Measurements from ENCODE around the gene SDC1.

Gene SDC1

DNA sequence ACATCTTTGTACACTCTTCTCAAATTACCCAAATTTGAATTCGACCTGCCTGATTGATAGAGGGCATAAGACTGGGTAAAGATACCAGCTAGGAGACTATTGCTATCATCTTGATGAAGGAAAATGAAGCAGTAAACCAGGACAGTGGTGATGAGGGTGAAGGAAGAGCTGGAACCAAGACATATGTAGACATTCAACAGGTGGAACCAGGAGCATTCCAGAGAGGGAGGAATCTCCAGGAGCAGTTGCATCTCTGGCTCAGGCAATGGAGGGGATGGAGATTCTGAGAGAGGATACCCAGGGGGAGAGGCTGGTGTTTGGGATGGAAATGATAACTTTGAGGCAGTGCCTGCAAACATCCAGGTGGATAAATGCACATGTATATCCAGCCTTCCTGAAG is 41.6 kb downstream of the SDC1 start:
- DNase-seq (ENCODE audit: low read depth) = no peak

DNA sequence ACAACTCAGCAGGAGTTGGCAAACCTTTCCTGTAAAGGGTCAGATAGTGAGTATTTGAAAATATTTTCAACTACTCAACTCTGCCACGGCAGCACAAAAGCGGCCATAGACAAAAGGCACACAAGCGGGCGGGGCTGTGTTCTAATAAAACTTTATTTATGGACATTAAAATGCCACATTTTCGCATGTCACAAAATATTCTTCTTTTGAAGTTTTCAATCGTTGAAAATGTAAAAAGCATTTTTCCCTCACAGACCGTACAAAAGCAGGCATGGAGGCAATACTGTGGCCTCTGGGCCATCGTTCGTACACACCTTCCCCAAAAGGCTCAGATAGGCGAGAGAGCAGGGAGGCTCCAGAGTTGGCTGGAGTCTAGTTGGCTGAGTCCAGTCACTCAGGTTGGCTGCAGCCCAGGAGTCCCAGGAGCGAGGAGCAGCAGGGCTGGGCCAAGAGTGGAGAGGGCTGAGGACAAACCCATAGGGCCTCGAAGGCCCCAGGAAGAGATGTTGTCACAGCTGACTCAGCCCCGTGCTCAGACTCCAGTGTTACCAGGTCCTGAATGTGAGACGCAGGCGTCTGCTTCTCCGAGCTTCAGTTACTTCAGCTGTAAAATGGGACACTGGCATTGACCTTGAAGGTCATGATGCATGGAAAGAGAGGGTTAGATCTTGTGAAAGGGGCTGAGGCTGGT is 42.5 kb downstream of the SDC1 start:
- no peak for DNase-seq (ENCODE audit: low read depth)

DNA sequence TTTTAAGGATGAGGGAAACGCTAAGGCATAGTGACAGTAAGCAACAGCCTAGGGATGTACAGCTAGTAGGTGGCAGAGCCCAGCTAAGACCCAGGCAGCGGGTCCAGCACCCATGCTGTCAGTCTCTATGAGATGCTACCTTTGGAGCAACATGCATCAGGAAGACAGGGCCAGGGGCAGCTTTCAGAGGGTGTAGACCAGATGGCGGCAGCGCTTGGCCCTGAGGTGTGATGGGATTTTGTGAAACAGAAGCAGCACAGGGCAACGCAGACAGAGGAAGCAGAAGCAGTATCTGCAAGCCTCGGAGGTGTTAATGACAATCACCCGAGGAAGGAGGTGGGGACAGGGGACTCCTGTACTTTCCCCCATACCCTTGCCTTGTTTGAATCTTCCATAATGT is 43.2 kb downstream of the SDC1 start:
- DNase-seq (ENCODE audit: low read depth) = no peak

DNA sequence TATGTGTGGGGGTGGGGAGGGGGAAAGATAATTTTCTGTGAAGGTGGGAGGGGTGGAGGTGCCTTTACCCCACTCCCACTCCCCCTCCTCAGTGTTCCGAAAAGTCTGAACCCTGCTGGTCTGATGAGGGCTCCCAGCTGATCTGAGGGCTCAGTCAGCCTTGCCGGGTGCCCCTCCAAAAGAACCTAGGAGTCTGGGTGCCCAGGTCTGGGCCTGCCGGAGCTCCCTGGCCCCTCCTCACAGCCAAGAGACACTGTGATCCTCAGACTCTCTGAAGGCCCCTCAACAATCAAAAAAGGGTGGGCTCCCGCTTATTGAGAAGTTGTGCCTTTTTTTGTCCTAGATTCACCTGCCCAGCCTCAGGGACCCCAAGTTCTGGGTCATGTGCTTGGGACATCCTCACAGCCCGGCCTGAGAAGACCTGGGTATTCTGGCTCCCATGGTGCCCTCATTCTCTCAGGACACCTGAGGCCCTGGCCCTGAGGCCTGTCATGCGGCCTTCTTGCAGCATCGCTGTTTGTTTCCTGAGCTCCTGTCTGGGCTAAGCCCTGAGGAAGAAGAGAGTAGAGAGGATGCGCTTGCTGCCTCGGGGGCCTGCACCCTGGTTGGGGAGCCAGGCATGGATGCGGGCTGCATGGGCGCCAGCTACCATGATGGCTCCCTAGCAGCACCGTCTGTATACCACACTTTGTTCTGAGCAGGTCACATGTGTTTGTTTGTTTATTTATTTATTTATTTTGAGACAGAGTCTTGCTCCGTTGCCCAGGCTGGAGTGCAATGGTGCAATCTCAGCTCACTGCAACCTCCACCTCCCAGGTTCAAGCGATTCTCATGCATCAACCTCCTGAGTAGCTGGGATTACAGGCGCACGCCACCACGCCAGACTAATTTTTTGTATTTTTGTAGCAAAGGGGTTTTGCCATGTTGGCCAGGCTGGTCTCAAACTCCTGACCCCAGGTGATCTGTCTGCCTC is 44.0 kb downstream of the SDC1 start:
- DNase-seq (ENCODE audit: low read depth) = no peak

DNA sequence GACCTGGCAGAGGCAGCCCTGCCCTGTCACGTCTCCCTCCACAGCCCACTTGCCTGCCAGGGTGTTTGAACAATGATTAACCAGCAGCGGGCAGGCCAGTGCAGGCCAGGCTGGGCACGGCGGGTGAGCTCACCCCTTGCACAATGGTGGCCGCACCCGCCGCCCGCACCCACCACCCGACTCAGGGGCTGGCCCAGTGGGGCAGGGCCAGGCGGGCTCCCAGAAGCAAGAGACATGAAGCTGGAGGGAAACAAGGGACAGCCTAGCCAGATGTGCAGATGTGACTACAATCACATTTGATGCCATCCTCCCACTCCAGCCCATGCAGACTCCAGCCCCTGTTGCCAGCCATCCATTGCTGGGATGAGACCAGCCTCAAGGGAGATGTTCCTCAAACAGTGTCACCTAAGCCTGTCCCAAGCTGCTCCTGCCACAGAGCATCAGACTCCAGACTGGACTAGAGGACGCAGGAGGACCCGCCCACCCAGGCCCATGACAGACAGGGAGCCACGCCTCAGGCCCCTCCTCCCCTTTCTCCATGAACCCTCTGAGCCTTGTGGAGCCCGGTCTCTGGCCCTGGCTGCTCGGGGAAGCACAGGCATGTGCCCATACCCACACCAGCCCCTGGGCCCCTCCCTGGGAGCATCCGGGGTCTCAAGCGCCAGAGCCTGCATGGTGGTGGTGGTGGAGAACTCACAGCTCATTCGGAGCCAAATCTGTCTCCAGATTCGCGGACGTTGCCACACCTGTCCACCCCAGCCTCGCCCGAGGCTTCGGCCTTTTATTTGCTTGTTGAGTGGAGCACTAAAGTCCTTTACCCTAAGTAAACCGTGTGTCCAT is 45.0 kb downstream of the SDC1 start:
- DNase-seq (ENCODE audit: low read depth) = no peak

DNA sequence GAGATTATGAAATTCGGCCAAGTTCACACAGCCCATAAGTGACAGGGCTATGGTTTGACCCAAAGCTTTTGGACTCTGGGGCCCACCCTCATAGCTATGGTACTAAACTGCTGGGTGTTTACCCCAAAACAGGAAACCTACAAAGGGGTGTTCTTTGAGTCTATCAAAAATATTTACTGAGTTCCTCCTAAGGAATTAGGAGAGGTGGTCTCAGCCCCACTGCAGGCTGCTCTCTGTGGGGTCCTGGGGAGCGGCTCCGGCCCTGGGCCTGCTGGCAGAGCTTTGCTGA is 45.5 kb downstream of the SDC1 start:
- DNase-seq (ENCODE audit: low read depth) = no peak

DNA sequence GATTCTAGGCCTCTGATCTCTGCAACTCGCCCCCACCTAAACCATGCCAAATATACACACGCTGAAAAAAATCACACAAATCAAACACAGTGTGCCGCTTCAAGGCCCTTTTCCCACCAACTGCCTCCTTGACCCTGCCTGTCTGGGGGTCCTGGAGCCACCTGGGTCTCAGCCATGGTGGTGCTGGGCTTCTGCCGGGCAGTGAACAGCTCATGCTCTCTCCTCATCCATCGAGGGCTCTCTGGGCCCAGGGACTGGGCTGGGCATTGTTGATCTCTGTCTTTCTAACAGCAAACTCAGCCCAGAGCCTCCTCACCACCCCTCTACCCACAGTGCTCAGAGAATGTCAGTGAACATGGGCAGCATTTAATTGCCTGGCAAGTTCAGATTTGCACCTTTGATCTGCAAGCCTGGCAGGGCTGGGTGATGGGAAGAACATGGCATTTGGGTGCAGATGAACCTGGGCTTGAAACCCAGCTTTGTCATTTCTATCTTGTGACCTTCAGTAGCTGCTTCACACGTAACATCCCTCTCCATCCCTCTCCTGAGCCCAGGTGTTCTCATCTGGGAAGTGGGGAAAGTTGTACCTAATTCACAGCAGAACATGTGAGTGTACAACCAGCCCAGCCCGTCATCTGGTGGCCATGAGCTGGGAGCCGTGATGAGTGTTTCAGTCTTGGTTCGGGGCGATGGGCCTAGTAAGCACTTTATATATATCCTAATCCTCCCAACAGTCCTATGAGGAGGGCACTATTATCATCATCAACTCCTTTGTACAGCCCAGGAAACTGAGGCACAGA is 46.1 kb downstream of the SDC1 start:
- no peak for DNase-seq (ENCODE audit: low read depth)

DNA sequence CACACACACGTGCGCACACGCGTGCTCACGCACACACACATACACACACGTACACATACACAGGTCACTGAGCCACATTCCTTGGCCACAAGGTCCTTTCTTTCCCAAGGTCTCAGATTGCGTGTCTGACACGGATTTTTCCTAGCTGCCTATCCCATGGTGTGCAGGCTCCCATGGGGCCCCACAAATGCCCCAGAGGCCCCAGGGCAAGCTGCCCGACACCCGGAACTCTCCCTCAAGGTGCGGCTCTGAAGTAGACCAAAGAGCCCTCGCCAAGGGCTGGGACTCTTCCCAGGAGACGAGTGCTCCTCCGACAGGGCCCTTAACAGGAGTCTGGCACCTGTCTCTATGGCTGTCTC is 46.7 kb downstream of the SDC1 start:
- no peak for DNase-seq (ENCODE audit: low read depth)

DNA sequence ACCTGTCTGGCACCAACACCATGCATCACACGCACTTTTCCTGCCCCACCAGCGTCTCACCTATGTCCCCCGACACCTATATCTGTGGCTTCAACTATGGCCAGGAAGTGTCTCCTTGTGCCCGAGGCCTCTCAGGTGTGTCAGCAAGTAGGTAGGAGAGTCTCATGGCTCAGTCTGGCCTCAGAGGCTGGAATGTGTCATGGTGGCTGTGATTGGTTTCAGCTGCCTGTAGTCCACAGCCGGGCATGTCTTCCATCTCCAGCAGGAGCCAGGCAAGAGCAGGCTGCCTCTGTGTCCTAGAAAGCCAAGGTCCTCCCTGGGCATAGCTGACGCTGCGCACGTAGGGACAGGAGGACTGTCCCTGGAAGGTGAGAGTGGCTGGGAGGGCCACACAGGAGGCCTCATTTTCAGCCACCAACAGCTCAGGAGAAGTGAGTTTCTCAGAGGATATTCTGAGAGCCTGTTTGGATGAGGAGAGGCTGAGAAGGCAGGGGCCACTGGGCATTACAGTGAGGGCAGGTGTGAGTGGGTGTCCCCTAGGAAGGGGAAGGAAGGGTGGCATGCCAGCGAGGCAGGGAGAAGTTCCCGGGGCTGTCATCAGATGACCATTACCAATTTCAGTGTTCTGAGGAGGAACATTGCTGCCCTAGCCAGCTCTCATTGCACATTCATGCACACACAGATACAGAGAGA is 47.2 kb downstream of the SDC1 start:
- DNase-seq (ENCODE audit: low read depth) = no peak

DNA sequence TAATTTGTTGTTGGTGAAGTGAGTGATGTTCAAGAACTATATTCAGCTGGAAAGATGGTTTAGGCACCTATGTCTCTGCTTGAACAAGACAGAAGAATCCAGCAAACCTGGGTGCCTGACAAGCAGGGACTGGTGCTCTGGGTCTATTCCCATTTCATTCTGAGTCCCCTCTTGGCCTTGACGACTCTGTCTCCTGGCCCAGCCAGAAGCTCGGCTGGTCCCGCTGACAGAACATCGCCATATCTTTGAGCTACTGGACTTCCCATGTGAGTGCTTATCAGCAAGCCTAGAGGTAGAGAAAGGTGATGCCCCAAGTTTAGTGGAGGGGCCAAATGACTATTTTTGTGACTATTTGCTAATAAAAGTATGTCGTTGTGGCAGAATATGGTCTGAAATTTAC is 48.2 kb downstream of the SDC1 start:
- no peak for DNase-seq (ENCODE audit: low read depth)

DNA sequence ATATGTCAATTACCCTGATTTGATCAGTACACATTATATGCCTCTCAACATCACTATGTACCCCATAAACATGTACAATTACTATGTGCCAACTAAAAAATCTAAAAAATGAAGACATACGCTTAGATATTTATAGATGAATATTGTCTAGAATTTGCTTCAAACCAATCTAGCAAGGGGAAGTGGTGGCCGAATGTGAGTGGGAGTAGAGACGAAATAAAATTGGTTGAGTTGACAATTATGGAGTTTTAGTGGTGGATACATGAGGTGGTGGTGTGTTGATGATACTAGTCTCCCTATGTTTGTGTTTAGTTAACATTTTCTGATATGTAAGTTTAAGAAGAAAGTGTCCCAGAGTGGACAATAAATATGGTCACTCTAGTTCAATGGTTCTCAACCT is 49.0 kb downstream of the SDC1 start:
- no peak for DNase-seq (ENCODE audit: low read depth)

DNA sequence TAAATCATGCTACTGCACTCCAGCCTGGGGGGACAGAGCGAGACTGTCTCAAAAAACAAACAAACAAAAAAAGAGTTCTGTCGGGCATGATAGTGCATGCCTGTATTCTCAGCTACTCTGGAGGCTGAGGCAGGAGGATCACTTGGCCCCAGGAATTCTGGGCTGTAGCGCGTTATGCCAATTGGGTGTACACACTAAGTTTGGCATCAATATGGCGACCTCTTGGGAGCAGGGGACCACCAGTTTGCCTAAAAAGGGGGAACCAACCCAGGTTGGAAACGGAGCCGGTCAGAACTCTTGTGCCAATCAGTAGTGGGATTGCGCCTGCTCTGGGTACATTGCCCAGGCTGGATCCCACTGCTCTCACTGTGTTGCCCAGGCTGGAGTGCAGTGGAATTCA is 49.7 kb downstream of the SDC1 start:
- DNase-seq (ENCODE audit: low read depth) = no peak

DNA sequence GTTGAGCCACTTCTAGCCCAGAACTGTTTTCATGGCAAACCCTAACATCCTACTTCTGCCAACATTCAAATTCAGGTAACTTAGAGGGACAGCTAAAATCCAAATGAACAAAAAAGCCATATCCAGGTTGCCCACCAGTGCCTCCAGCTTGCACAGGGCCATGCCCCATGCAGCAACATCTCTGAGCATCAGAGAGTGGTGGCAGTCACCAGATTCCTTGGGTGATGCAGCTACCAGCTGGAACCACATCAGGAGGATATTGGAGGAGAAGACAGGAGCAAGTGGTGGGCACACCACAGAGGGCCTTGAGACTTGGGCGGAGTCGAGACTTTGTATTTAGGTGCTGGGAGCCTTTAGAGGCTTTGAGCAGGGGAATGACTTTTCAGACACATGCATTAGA is 50.5 kb downstream of the SDC1 start:
- DNase-seq (ENCODE audit: low read depth) = no peak

DNA sequence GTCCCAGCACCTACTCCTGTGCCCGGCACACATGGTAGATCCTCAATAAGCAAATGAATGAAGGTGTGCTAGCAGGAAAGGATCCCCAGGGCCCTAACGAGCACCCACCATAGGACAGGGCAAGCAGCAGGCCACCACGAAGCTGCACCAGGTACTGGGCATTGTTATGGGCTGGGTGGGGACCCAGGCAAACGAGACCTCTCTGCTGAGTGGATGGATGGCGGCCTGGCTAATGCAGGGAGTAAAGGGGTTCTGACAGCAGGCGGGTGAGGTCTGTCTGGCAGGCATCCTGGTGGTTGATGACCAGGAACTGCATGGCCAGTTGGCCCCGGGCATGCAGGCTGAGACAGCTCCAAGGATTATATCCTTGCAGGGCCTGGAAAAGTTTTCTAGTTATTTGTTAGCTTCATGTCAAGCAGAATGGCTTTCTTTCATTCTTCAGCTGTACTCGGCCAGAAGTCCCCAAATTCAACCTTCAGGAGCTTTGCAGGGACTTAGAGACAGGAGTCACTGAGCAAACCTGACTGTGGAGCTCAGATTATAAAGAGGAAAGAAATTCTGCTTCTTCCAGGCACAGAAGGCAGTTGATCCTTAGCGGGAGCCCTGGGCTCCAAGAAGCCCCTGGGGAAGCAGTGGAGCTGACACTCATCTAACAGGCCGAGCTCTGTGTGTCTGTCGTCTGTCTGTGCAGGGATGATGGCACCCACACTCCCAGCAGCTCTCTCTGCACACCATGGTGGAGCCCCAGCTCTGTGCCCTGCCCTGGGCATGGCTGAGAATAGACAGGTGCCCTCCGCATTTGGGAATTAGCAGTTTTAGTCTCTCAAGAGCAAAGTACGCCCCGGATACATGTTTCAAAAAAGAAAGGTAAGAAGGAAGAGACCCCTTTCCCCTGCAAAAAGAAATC is 51.2 kb downstream of the SDC1 start:
- no peak for DNase-seq (ENCODE audit: low read depth)

DNA sequence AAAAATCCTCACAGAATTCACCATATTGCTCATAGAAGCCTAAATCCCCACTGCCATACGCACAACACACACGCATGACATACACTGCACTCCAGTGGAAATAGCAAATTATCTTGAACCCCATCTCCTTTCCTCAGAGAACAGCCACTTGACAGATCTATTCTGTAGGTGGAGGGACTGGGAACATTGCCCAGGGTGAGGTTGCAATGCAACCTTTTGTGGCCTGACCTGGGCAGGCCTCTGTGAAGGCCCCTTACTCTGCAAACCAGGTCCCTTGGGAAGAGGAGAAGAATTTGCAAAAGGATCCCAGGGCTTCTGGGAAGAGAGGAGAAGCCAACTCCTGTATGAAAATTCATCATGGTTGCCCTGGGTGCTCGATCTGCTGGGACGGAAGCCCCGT is 51.9 kb downstream of the SDC1 start:
- DNase-seq (ENCODE audit: low read depth) = no peak

DNA sequence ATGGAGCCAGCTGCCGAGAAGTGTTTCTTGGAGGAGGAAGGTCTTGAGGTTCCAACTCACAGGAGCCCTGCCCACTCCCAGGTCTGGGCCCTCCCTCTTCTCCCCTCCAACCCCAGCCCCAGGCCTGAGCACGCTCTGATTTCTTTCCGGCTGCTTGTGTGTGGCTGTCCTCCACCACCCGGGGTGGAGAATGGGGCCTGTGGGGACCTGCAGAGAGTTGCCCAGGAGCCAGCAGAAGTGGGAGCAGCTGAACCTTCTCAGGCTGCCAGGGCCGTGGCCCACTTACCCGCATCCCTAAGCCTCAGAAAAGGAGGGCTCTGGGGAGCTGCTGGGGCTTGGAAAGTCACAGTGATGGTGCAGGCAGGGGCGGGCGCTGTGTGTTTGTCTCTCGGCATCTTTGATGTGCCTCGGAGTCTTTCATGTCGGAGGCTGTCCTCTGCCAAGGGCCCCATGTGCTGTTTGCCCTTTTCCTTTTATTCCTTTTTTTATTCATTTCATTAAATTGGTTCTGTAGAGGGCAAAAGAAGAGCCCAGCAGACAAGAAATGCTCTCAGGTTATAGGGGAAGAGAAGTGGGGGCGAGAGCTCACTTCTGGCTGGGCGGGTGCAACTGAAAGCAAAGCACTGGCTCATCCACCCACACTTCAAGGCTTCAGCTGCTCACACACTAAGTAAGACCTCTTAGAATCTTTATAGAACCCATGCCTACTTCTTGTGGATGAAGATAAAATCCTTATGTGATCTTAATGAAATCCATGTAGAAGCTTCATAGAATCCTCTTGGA is 52.5 kb downstream of the SDC1 start:
- no peak for DNase-seq (ENCODE audit: low read depth)

DNA sequence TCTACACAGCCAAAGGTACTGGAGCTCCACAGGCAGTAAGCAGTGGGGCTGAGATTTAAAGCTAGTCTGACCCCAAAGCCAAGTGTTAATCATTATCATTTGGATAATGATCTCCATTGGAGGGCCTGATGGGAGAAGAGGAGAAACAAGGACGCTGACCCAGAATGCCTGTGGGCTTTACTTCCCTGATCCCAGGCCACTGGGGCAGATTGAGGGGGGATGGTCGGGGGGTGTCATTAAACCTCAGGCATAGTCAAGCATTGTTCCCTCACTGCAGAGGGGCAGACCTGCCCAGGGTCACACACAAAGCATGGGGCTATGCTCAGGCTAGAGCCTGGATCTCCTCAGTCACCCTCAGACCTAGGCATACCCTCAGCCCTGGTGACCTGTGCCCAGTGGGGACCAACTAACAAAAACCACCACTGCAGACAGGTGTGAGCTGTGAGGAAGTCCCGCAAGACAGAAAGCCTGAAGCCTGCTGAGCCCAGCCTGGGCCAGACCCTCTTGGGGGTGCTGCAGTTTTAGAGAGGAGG is 53.4 kb downstream of the SDC1 start:
- no peak for DNase-seq (ENCODE audit: low read depth)

DNA sequence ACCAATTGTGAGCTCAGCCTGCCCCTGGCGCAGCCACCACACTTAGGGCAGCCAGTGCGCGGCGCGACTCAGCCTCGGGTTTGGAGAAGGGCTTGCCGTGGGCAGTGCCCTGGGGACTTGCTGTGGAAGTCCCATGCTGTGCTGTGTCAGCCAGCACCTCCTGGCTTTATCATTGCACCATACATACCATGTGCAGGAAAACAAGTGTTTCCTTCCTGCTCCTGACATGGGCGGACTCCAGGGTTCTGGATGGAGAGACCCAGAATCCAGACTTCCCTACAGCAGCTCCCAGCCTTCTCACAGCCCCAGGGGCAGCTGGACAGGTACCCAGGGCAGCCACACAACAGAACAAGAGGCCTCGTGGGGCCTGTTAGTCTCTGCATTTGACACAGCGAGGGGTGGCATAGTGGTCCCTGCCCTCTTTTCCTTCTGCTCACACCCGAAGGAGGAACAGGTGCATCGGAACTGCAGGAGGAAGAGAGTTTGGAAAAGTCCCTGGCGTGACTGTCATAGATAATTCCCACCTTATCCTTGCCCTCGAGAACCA is 54.2 kb downstream of the SDC1 start:
- no peak for DNase-seq (ENCODE audit: low read depth)
